WTC11 (cell line): ENCODE measurements around the gene KRT85. TPM values are rescaled to one million over a fixed set of nuclear protein-coding genes. Genes with fewer than 3 reads are reported as not detected.

ENCODE experiments used
- ATAC-seq: fragments of 200-7000 bp; cut with Tn5 transposase; 2 replicates; pipeline ENCODE4 v1.10.0; 2021; ENCODE audit warnings: mild to moderate bottlenecking, moderate library complexity
- CTCF ChIA-PET: fragments of 300-600 bp; sonication (Branson Sonifier 250); formaldehyde crosslinking; loops from one replicate; lab custom pipeline; 2021; ENCODE audit warnings: antibody characterized with exemption; lab: Charles Lee
- POLR2A ChIA-PET: fragments of 350-600 bp; sonication (Branson Sonifier 250); formaldehyde crosslinking; loops from one replicate; lab custom pipeline; 2021; ENCODE audit warnings: antibody characterized with exemption; lab: Charles Lee
- DNase-seq: peaks from one replicate; pipeline ENCODE4 v3.0.0; 2021; ENCODE audit warnings: low spot score
- H3K27ac Mint-ChIP-seq: 2 replicates; pipeline ENCODE4 v1.8.0; 2021; ENCODE audit warnings: mixed read lengths
- H3K27me3 Mint-ChIP-seq: 2 replicates; pipeline ENCODE4 v1.8.0; 2021; ENCODE audit warnings: low read depth, mild to moderate bottlenecking, moderate library complexity, mixed read lengths
- H3K36me3 Mint-ChIP-seq: 2 replicates; pipeline ENCODE4 v1.8.0; 2021; ENCODE audit warnings: mixed read lengths
- H3K4me1 Mint-ChIP-seq: 2 replicates; pipeline ENCODE4 v1.8.0; 2022; ENCODE audit warnings: mixed read lengths
- H3K4me3 Mint-ChIP-seq: 2 replicates; pipeline ENCODE4 v1.8.0; 2021; ENCODE audit warnings: mild to moderate bottlenecking, moderate library complexity, mixed read lengths
- H3K9me3 Mint-ChIP-seq: 2 replicates; pipeline ENCODE4 v1.8.0; 2021; ENCODE audit warnings: mixed read lengths
- AFF4 ChIP-seq: sonication (generic); formaldehyde crosslinking; IDR thresholded peaks from 2 replicates; pipeline ENCODE4 v1.8.1; 2023; ENCODE audit warnings: mild to moderate bottlenecking, missing genetic modification reagents, borderline replicate concordance
- ARID4B ChIP-seq: sonication (generic); formaldehyde crosslinking; IDR thresholded peaks from 2 replicates; pipeline ENCODE4 v1.8.0; 2023; ENCODE audit warnings: missing genetic modification reagents, mild to moderate bottlenecking, borderline replicate concordance
- ATF2 ChIP-seq: sonication (generic); formaldehyde crosslinking; IDR thresholded peaks from 2 replicates; pipeline ENCODE4 v1.8.1; 2022; ENCODE audit warnings: low read depth, missing genetic modification reagents, borderline replicate concordance
- ATF6 ChIP-seq: sonication (generic); formaldehyde crosslinking; IDR thresholded peaks from 2 replicates; pipeline ENCODE4 v1.8.1; 2023; ENCODE audit warnings: mild to moderate bottlenecking, missing genetic modification reagents
- CREM ChIP-seq: sonication (generic); formaldehyde crosslinking; IDR thresholded peaks from 2 replicates; pipeline ENCODE4 v1.8.1; 2022; ENCODE audit warnings: mild to moderate bottlenecking, missing genetic modification reagents, moderate library complexity
- ETV6 ChIP-seq: sonication (generic); formaldehyde crosslinking; IDR thresholded peaks from 2 replicates; pipeline ENCODE4 v1.8.1; 2022; ENCODE audit warnings: mild to moderate bottlenecking, missing genetic modification reagents
- IRF2 ChIP-seq: sonication (generic); formaldehyde crosslinking; IDR thresholded peaks from 2 replicates; pipeline ENCODE4 v1.8.0; 2022; ENCODE audit warnings: low read depth, missing genetic modification reagents, borderline replicate concordance
- MXD4 ChIP-seq: fragments of 250-450 bp; sonication (Bioruptor Pico); IDR thresholded peaks from 2 replicates; pipeline ENCODE4 v1.8.0; 2021; ENCODE audit warnings: mild to moderate bottlenecking, moderate library complexity, borderline replicate concordance
- MYBL2 ChIP-seq: sonication (generic); formaldehyde crosslinking; IDR thresholded peaks from 2 replicates; pipeline ENCODE4 v1.8.1; 2023; ENCODE audit warnings: mild to moderate bottlenecking, moderate library complexity, missing genetic modification reagents
- PRRX2 ChIP-seq: fragments of 250-450 bp; sonication (Bioruptor Pico); IDR thresholded peaks from 2 replicates; pipeline ENCODE4 v1.8.0; 2021; ENCODE audit warnings: mild to moderate bottlenecking
- SMAD4 ChIP-seq: sonication (generic); formaldehyde crosslinking; IDR thresholded peaks from 2 replicates; pipeline ENCODE4 v1.8.0; 2022; ENCODE audit warnings: mild to moderate bottlenecking, missing genetic modification reagents
- TEAD4 ChIP-seq: sonication (generic); formaldehyde crosslinking; IDR thresholded peaks from 2 replicates; pipeline ENCODE4 v1.8.0; 2022; ENCODE audit warnings: mild to moderate bottlenecking, missing genetic modification reagents
- TP53 ChIP-seq: sonication (generic); formaldehyde crosslinking; IDR thresholded peaks from 2 replicates; pipeline ENCODE4 v1.8.1; 2023; ENCODE audit warnings: mild to moderate bottlenecking, missing genetic modification reagents
- USF1 ChIP-seq: sonication (generic); formaldehyde crosslinking; IDR thresholded peaks from 2 replicates; pipeline ENCODE4 v1.8.0; 2022; ENCODE audit warnings: mild to moderate bottlenecking, missing genetic modification reagents
- USF2 ChIP-seq: sonication (generic); formaldehyde crosslinking; IDR thresholded peaks from 2 replicates; pipeline ENCODE4 v1.8.1; 2023; ENCODE audit warnings: mild to moderate bottlenecking, missing genetic modification reagents, moderate library complexity
- ZNF263 ChIP-seq: sonication (generic); formaldehyde crosslinking; IDR thresholded peaks from 2 replicates; pipeline ENCODE4 v1.8.1; 2022; ENCODE audit warnings: low read depth, mild to moderate bottlenecking, moderate library complexity, missing genetic modification reagents
- ZNF532 ChIP-seq: fragments of 250-450 bp; sonication (Bioruptor Pico); IDR thresholded peaks from 2 replicates; pipeline ENCODE4 v1.9.0; 2021; ENCODE audit warnings: mild to moderate bottlenecking, borderline replicate concordance
- total RNA-seq: library from RNA; stranded (reverse); gene quantifications from 3 replicates; pipeline ENCODE4 v1.2.3, GENCODE V29; 2021

KRT85 gene
- total RNA-seq, 1 experiment from 2014 or later, result not detected

- no peaks in the 10 kb centered on the region for H3K4me1 Mint-ChIP-seq
- ATAC-seq (no peak), DNase-seq (no peak)
- CTCF ChIA-PET, result interaction anchor here (1.0 to 1.7 kb wide), 5 partner anchors 10 to 497 kb away, joined by 3 to 10 read pairs (median 4); no protein-coding TSS in a partner anchor
- H3K9me3 Mint-ChIP-seq, result no peaks in the 10 kb centered on the region
- H3K36me3 Mint-ChIP-seq, result no peaks in the 10 kb centered on the region
- no peaks in the 10 kb centered on the region; the same call in 1 of the 2 replicates for H3K27me3 Mint-ChIP-seq
- H3K27ac Mint-ChIP-seq, result no peak overlapping the region
- no peak overlapping the region for H3K4me3 Mint-ChIP-seq
- TF ChIP-seq TP53 (no peak), USF1 (CRISPR knock-in tag) (no peak), IRF2 (CRISPR knock-in tag) (no peak), USF2 (CRISPR knock-in tag) (no peak), CREM (CRISPR knock-in tag) (no peak), ATF2 (CRISPR knock-in tag) (no peak), ZNF532 (CRISPR knock-in tag) (no peak), PRRX2 (CRISPR knock-in tag) (no peak), SMAD4 (CRISPR knock-in tag) (no peak), ETV6 (no peak)
- POLR2A ChIA-PET, result no interaction called here
Observed at GRCh38 chr12:52382854-52383253, 15.6 kb upstream of the KRT85 start.

- Mint-ChIP-seq H3K27me3 (no peaks in the 10 kb centered on the region; the same call in 1 of the 2 replicates), H3K36me3 (no peaks in the 10 kb centered on the region), H3K27ac (no peak overlapping the region), H3K4me1 (no peaks in the 10 kb centered on the region), H3K4me3 (no peak overlapping the region), H3K9me3 (no peaks in the 10 kb centered on the region)
- ChIA-PET CTCF (interaction anchor here (1.6 to 5.3 kb wide), 8 partner anchors 11 to 498 kb away, joined by 3 to 38 read pairs (median 6); partner anchors contain the start of gene KRT85), POLR2A (no interaction called here)
- no peak for DNase-seq
- ATAC-seq, result no peak
- no peak for TF ChIP-seq ARID4B (CRISPR knock-in tag)
- TF ChIP-seq ATF6 (CRISPR knock-in tag), result no peak
- TF ChIP-seq SMAD4 (CRISPR knock-in tag), result no peak
- TF ChIP-seq AFF4 (CRISPR knock-in tag), result no peak
- no peak for TF ChIP-seq ZNF263 (CRISPR knock-in tag)
- TF ChIP-seq TEAD4 (CRISPR knock-in tag), result no peak
- TF ChIP-seq MYBL2 (CRISPR knock-in tag), result no peak
- no peak for TF ChIP-seq MXD4
Observed at GRCh38 chr12:52381206-52381605, 13.9 kb upstream of the KRT85 start.
